ENCODE measurements around the gene UGGT1.

DNA sequence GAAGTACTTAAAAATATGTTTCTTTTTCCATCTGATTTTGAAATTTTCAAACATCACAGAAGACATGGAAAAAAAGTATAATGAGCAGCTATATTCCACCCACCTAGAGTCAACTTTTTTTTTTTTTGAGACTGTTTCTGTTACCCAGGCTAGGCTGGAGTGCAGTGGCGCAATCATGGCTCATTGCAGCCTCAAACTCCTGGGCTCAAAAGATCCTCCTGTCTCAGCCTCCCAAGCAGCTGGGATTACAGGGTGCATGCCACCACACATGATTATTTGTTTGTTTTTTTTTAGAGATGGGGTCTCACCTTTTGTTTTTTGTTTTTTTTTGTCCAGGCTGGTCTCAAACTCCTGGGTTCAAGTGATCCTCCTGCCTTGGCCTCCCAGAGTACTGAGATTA, 26.6 kb upstream of the UGGT1 start:
- no peak for TF ChIP-seq CTCF (IDR thresholded peaks at IDR 0.05; ENCODE audit: low read depth, low read length, poor library complexity, severe bottlenecking)
- TF ChIP-seq EZH2phosphoT487 (IDR thresholded peaks at IDR 0.05; ENCODE audit: borderline replicate concordance, low read length), result no peak

Measured in DOHH2 (cell line).